GM21360 (cell line): ENCODE data around the gene SPTAN1.
"Not testable (repeated sequence)": the region's sequence is repeated elsewhere in the genome, so short reads cannot be mapped to it uniquely, and the experiment has no call there.

Experiments
- ATAC-seq: cut with Tn5 transposase; IDR thresholded peaks from one replicate; pipeline ENCODE4 v1.9.1; 2021; ENCODE audit warnings: mild to moderate bottlenecking, moderate library complexity; ENCODE audit not compliant: unreplicated experiment

Gene SPTAN1

GRCh38 chr9:128552153-128552743 lies at the start of gene SPTAN1:
Gene SPTAN1 (plus strand): TSS chr9:128552587. CDS start chr9:128566741, 14,154 bp downstream.
- peak; percentile 75 for ATAC-seq

- not testable (repeated sequence) for ATAC-seq
Observed at GRCh38 chr9:128503415-128503825, 49.0 kb upstream of the SPTAN1 start.

GRCh38 chr9:128503870-128504269 lies 48.5 kb upstream of the SPTAN1 start:
- no peak for ATAC-seq

- peak; percentile 77 for ATAC-seq
Observed at GRCh38 chr9:128504485-128505413, 47.6 kb upstream of the SPTAN1 start, which contains the start of gene GLE1. Gene GLE1 (plus strand): TSS chr9:128504719. CDS start chr9:128504806, 87 bp downstream.

GRCh38 chr9:128505414-128505765 lies 47.0 kb upstream of the SPTAN1 start:
- no peak for ATAC-seq

GRCh38 chr9:128505906-128506305 lies 46.5 kb upstream of the SPTAN1 start:
- not testable (repeated sequence) for ATAC-seq

- no peak for ATAC-seq
Observed at GRCh38 chr9:128512820-128513219, 39.6 kb upstream of the SPTAN1 start.

GRCh38 chr9:128521956-128522355 lies 30.4 kb upstream of the SPTAN1 start:
- no peak for ATAC-seq

GRCh38 chr9:128523199-128523925 lies 29.0 kb upstream of the SPTAN1 start:
- ATAC-seq = no peak

GRCh38 chr9:128526720-128527119 lies 25.7 kb upstream of the SPTAN1 start:
- no peak for ATAC-seq

GRCh38 chr9:128528445-128529160 lies 23.8 kb upstream of the SPTAN1 start:
- ATAC-seq = no peak

- ATAC-seq = no peak
Observed at GRCh38 chr9:128529191-128529590, 23.2 kb upstream of the SPTAN1 start.

- no peak for ATAC-seq
Observed at GRCh38 chr9:128532581-128532980, 19.8 kb upstream of the SPTAN1 start.

GRCh38 chr9:128540634-128541360 lies 11.6 kb upstream of the SPTAN1 start:
- no peak for ATAC-seq

- no peak for ATAC-seq
Observed at GRCh38 chr9:128546504-128546903, 5.9 kb upstream of the SPTAN1 start.

GRCh38 chr9:128548876-128549275 lies 3.5 kb upstream of the SPTAN1 start:
- no peak for ATAC-seq

- ATAC-seq = no peak
Observed at GRCh38 chr9:128550226-128550625, 2.2 kb upstream of the SPTAN1 start.

GRCh38 chr9:128550770-128551656 lies 1.4 kb upstream of the SPTAN1 start:
- no peak for ATAC-seq

GRCh38 chr9:128551657-128552152 lies 682 bp upstream of the SPTAN1 start:
- no peak for ATAC-seq
